Central memory CD8-positive, alpha-beta T cell (primary cell): ENCODE results near the gene HABP4.
A peak's percentile ranks its signal among the peaks of the same experiment; 100 is the strongest.

Source experiments
- ATAC-seq: fragments of 150-1000 bp; cut with Tn5 transposase; replicated peaks from 2 replicates; pipeline ENCODE4 v1.10.0; 2022; ENCODE audit warnings: mild to moderate bottlenecking, moderate FRiP score, moderate number of reproducible peaks; ENCODE audit not compliant: poor library complexity, severe bottlenecking; ENCODE audit errors: extremely low read depth
- DNase-seq, 2 donors: peaks; one replicate each; pipeline ENCODE4 v3.0.0; 2021; ENCODE audit warnings: low spot score in 2 of 2
- H3K27ac Mint-ChIP-seq: one replicate; pipeline ENCODE4 v1.8.0; 2022; ENCODE audit warnings: low read depth, mild to moderate bottlenecking, moderate library complexity, mixed read lengths
- H3K27me3 Mint-ChIP-seq: one replicate; pipeline ENCODE4 v1.8.0; 2022; ENCODE audit warnings: mixed read lengths
- H3K36me3 Mint-ChIP-seq: one replicate; pipeline ENCODE4 v1.8.0; 2022; ENCODE audit warnings: mild to moderate bottlenecking, moderate library complexity, mixed read lengths; ENCODE audit not compliant: insufficient read depth
- H3K4me1 Mint-ChIP-seq: one replicate; pipeline ENCODE4 v1.8.0; 2022; ENCODE audit warnings: mixed read lengths
- H3K4me3 Mint-ChIP-seq: one replicate; pipeline ENCODE4 v1.8.0; 2022; ENCODE audit warnings: mild to moderate bottlenecking, moderate library complexity, mixed read lengths
- H3K9me3 Mint-ChIP-seq: one replicate; pipeline ENCODE4 v1.8.0; 2022; ENCODE audit warnings: mixed read lengths

HABP4 gene, protein sequence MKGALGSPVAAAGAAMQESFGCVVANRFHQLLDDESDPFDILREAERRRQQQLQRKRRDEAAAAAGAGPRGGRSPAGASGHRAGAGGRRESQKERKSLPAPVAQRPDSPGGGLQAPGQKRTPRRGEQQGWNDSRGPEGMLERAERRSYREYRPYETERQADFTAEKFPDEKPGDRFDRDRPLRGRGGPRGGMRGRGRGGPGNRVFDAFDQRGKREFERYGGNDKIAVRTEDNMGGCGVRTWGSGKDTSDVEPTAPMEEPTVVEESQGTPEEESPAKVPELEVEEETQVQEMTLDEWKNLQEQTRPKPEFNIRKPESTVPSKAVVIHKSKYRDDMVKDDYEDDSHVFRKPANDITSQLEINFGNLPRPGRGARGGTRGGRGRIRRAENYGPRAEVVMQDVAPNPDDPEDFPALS

DNA sequence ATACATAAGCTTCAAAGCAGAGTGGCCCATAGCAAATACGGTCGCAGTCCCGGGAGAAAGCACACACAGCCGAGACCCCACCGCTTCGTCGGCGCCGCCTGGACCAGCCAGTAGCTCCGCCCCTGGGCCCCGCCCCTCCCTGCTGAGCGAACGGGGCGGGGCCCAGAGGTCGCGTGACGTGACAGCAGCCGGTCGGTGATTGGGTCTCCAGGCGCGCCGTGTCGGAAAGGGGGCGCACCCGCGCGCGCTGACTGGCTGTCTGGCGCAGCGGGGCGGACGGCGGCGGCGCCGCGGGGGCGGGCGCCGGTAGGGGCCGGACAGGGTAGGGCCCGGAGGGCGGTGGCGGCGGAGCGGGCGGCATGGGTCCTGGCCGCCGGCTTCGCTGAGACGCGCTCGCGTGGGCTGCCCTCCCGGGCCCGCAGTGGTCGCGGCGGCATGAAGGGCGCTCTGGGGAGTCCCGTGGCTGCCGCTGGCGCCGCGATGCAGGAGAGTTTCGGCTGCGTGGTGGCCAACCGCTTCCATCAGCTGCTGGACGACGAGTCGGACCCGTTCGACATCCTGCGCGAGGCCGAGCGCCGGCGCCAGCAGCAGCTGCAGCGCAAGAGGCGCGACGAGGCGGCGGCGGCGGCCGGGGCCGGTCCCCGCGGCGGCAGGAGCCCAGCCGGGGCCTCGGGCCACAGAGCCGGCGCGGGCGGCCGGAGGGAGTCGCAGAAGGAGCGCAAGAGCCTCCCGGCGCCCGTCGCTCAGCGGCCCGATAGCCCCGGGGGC lies at the start of gene HABP4:
Gene HABP4, plus strand, starts transcription at position 325 of the 768 bp plus-strand sequence. Its CDS starts 111 bp downstream, at position 436.
- peaks cover 8% of the 10 kb centered on the region for H3K36me3 Mint-ChIP-seq
- ATAC-seq (peak; percentile 94), DNase-seq (peak; percentile 89 to 92)
- H3K27me3 Mint-ChIP-seq: no peaks in the 10 kb centered on the region
- peaks cover 24% of the 10 kb centered on the region for H3K4me1 Mint-ChIP-seq
- no peaks in the 10 kb centered on the region for H3K9me3 Mint-ChIP-seq
- H3K4me3 Mint-ChIP-seq: peak within 1 kb of the TSS; percentile 84
- H3K27ac Mint-ChIP-seq: peak within 1 kb of the TSS; percentile 41

DNA sequence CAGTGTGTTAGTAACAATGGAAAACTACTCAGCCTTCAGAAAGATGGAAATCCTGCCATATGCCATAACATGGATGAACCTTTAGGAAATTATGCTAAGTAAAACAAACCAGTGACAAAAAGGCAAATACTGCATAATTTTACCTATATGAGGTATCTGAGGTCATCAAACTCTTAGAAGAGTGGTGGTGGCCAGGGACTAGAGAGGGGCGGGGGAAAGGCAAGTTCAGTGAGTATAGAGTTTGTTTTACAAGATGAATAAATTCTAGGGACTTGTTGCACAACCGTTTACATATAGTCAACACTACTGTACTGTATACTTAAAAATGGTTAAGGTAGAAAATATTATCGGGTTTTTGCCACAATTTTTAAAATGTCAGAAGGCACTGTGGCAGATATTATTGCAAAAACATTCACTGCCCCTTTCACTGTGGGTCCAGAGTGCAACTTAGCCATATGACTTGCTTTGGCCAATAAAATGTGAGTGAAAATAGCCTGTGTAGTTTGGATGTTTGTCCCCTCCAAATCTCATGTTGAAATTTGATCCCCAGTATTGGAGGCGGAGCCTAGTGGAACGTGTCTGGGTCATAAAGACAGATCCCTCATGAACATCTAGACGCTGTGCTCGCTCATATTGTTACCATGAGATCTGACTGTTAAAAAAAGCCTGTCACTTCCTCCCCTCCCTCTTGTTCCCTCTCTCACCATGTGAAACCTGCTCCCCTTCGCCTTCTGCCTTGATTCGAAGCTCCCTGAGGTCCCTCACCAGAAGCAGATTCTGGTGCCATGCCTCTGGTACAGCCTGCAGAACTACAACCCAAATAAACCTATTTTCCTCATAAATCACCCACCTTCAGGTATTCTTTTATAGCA lies 41.3 kb upstream of the HABP4 start:
- no peak for ATAC-seq
- H3K4me3 Mint-ChIP-seq: no peak overlapping the region
- H3K4me1 Mint-ChIP-seq: peaks cover 30% of the 10 kb centered on the region

DNA sequence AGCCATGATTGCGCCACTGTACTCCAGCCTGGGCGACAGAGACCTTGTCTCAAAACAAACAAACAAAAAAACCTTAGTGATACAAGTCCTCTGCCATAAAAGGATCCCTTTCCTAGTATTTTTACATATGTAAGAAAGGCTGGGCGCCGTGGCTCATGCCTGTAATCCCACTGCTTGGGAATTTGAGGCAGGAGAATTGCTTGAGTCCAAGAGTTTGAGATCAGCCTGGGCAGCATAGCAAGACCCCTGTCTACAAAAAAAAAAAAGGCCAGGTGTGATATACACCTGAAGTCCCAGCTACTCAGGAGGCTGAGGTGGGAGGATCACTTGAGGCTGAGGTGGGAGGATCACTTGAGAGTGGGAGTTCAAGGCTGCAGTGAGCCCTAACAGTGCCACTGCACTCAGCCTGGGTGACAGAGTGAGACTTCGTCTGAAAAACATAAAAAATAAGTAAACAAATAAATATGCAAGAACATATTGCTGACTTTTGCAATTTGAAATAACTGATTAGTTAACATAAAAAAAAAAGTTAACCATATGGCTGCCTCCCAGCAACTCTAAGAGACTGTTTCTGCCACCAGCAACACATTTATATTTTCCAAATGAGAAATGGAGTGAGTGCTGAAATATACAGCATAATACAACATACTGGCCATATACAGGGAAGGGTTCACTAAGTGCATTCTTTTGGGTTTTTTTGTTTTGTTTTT lies 38.7 kb upstream of the HABP4 start:
- H3K27ac Mint-ChIP-seq: no peak overlapping the region
- no peaks in the 10 kb centered on the region for H3K27me3 Mint-ChIP-seq
- DNase-seq (no peak), ATAC-seq (no peak)
- H3K36me3 Mint-ChIP-seq: peaks cover 3% of the 10 kb centered on the region
- peaks cover 36% of the 10 kb centered on the region for H3K4me1 Mint-ChIP-seq
- no peaks in the 10 kb centered on the region for H3K9me3 Mint-ChIP-seq
- H3K4me3 Mint-ChIP-seq: no peak overlapping the region

More for the DNA sequence above, 41.3 kb upstream of the HABP4 start:
- DNase-seq: no peak
- Mint-ChIP-seq H3K27me3 (no peaks in the 10 kb centered on the region), H3K27ac (peak overlapping the region; percentile 47), H3K9me3 (no peaks in the 10 kb centered on the region), H3K36me3 (peaks cover 1% of the 10 kb centered on the region)

DNA sequence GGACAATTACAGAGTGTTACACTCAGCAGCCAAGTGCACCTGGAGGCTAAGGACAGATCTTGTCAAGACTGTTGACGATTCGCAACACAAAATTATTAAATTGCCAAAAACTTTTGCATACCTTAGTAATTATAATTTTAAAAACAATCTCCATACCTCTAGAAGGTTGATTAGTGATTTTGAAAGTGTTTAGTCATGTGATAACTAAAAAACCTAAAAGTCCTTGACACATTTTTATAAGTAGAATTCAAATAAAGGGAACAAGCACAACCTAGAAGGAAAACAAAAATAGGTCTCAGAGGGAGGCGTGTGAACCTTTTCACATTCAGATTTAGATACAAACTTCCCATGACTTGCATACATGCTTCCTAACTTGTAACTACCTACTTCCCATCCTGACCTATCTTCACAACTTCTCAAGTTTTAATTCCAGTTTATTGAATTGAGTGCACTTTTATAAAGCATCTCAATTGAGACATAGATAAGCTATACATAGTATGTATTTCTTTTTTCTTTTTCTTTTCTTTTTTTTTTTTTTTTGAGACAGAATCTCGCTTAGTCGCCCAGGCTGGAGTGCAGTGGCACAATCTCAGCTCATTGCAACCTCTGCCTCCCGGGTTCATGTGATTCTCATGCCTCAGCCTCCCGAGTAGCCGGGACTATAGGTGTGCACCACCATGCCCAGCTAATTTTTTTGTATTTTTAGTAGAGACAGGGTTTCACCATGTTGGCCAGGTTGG lies 37.6 kb upstream of the HABP4 start:
- Mint-ChIP-seq H3K9me3 (no peaks in the 10 kb centered on the region), H3K27ac (no peak overlapping the region), H3K4me1 (peaks cover 39% of the 10 kb centered on the region), H3K36me3 (peaks cover 10% of the 10 kb centered on the region), H3K4me3 (peak overlapping the region; percentile 67), H3K27me3 (no peaks in the 10 kb centered on the region)
- ATAC-seq (no peak), DNase-seq (no peak)

DNA sequence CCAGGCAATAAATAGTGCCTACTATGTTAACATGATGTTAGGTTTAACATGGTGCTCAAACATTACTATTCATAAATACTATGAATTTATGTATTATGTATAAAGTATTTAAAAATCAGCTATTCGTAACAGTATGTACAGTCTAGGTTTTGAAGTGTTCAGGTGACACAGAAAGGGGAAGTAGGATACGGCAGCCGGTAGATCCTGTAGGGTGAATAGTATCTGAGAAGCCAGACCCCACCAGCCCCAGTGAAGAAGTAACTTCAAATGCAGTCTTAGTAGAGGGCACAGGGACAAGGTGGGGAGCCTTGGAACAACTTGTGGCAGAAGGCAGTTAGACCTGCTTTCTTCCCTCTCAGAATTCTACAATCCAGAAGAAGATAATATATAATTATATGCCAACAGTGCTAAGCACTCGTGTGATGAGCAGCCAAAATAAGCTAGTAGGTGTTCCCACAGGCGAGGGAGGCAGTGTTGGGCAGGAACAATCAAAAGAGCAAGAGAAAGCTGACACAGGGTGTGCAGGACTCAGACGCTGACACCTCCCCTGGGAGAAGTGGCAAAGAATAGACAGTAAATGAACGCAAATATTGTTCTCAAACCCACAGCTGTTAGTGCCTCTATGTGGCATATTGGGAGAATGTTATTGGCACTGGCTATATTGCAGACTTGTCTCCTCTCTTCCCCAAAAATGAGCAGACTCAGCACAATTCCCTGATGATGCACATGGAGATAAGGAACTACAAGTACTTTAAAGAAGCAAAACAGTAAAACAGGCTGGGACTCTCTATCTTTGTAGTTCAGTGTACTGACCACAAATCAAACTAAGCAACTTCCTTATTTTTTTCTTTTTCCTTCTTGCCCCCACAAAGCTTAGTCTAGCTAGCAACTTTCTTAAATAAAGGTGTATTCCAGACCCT lies 36.4 kb upstream of the HABP4 start:
- H3K36me3 Mint-ChIP-seq: peaks cover 16% of the 10 kb centered on the region
- no peaks in the 10 kb centered on the region for H3K9me3 Mint-ChIP-seq
- H3K4me3 Mint-ChIP-seq: peak overlapping the region; percentile 67
- DNase-seq (no peak), ATAC-seq (no peak)
- peak overlapping the region; percentile 80 for H3K27ac Mint-ChIP-seq
- peaks cover 33% of the 10 kb centered on the region for H3K4me1 Mint-ChIP-seq
- H3K27me3 Mint-ChIP-seq: no peaks in the 10 kb centered on the region

DNA sequence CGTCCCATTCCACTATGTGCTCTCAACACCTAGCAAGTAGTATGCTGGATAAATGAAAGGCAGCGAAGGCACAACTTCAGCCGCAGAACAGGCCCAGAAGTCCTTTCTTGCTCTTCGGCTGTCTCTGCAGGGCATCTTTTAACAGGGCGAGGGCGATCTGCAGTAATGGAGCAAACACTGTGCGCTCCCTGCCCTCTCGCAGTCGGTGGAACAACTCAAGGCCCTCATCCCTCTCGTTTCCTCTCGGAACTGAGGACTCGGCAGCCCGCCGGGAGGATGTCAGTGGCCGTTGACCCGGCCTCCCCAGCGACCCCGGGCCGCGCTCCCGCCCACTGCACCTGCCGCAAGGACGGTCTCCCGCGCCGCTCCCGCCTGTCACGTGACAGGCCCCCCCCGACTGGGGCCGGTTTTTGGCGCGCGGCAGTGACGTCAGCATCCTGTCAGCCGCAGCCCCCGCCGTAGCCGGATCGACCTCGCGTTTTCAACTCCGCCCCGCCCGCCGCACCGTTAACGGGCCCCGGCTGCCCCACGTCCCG lies 32.9 kb upstream of the HABP4 start:
- H3K27me3 Mint-ChIP-seq: no peaks in the 10 kb centered on the region
- H3K4me3 Mint-ChIP-seq: peak overlapping the region; percentile 89
- peaks cover 33% of the 10 kb centered on the region for H3K4me1 Mint-ChIP-seq
- H3K36me3 Mint-ChIP-seq: peaks cover 18% of the 10 kb centered on the region
- H3K9me3 Mint-ChIP-seq: no peaks in the 10 kb centered on the region
- H3K27ac Mint-ChIP-seq: peak overlapping the region; percentile 85
- peak; percentile 78 to 84 for DNase-seq
- ATAC-seq: peak; percentile 33

DNA sequence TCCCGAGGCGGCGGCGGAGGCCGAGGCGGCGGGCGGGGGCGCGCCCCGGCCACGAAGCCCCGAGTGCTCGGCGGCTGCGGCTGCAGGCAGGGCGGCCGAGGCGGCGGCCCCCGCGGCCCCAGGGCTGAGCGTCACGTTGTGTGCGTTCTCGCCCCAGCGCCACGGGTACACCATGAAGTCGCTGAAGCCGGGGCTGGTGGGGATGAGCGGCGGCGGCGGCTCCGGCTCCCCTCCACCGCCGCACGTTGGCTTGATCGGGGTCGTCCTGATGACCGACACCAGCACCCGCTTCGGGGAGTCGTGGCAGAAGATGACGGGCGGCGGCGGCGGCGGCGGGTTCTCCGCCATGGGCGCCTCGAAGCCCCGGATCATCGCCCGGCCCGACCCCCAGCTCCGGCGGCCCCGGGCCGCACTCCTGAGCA lies 32.3 kb upstream of the HABP4 start:
- DNase-seq: peak in 1 of 2 donors; percentile 42
- Mint-ChIP-seq H3K4me1 (peaks cover 32% of the 10 kb centered on the region), H3K27me3 (no peaks in the 10 kb centered on the region), H3K36me3 (peaks cover 17% of the 10 kb centered on the region), H3K4me3 (peak overlapping the region; percentile 89), H3K27ac (peak overlapping the region; percentile 85), H3K9me3 (no peaks in the 10 kb centered on the region)
- peak; percentile 16 for ATAC-seq

DNA sequence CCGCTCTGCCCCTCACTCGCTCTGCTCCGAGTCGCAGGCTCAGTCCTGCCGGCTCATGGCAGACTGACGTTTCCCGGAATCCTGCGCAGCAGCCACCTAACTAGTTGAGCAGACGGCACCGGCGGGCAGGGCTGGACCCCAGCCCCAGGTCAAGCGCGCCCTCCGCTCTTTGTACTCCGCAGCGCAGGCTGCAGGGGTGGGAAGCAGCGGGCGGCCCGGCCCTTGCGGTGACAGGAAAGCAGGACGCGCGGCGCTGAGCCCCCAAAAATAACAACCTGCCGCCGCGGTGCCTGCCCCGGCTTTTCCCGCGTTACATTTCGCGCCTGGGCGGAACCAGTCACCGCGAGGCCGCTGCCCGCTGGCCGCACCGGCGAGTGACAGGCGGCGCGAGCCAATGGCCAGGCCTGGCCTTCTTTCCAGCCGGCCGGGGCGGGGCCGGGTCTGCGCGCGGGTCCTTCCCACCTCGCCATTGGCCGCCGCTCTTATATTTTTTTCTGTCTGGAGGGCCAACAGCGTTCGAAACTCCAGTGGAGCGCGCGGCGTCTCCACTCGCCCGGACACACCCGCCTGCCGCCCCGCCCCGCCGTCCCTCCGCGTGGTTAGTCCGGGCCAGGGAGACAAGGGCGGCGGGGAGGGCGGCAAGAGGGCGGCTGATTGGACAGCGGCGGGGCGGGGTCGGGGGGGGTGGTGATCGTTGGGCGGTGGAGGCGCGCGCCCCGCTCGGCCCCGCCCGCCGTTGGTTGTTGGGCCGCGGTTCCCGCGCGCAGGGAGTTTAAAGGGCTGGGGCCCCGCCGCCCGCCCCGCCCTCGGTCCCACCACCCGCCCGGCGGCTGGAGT lies 31.7 kb upstream of the HABP4 start, which contains the start of gene ZNF367:
Gene ZNF367, minus strand, starts transcription at position 288 of the 837 bp plus-strand sequence. CDS start 338 bp downstream, outside the sequence.
- peaks cover 17% of the 10 kb centered on the region for H3K36me3 Mint-ChIP-seq
- peaks cover 27% of the 10 kb centered on the region for H3K4me1 Mint-ChIP-seq
- ATAC-seq: peak; percentile 63
- no peaks in the 10 kb centered on the region for H3K27me3 Mint-ChIP-seq
- peak within 1 kb of the TSS; percentile 85 for H3K27ac Mint-ChIP-seq
- peak; percentile 70 to 78 for DNase-seq
- H3K9me3 Mint-ChIP-seq: no peaks in the 10 kb centered on the region
- H3K4me3 Mint-ChIP-seq: peak within 1 kb of the TSS; percentile 89

DNA sequence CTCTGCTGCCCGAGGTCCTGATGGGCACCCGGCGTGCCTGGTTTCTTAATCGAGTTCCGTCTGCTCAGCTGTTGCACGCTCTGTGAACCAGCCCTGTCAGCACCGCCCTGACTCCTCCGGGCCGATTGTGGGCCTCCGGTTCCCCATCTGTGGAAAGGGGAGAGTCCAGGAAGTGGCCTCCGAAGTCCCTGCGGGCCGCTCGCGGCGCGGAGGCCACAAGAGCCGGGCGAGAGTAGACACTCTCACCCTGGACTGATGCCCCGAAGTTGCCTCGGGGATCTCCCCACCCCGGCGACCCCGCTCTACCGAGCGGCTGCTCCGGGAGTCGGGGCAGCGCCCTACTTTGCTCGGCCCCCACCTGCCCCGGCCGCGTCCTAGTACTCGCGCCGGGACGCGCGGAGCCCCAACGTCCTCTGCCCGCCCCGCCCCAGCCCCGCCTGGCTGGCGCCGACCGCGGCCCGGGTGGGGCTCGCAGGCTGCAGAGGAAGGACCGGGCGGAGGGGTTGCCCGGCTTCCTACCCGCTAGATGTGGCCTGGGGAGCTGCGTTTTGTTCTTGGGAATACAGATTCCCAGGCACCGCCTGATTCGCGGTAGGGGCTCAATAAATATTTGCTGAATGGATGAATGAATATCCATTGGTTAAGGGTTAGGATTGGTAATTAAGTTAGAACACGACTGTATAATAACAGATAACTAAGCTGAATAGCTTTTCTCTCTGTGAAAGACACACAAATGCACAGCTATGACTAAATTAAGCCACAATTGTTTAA lies 30.9 kb upstream of the HABP4 start:
- H3K27me3 Mint-ChIP-seq: no peaks in the 10 kb centered on the region
- H3K36me3 Mint-ChIP-seq: peaks cover 17% of the 10 kb centered on the region
- peak overlapping the region; percentile 85 for H3K27ac Mint-ChIP-seq
- peaks cover 24% of the 10 kb centered on the region for H3K4me1 Mint-ChIP-seq
- H3K4me3 Mint-ChIP-seq: peak overlapping the region; percentile 89
- H3K9me3 Mint-ChIP-seq: no peaks in the 10 kb centered on the region
- DNase-seq (peak; percentile 20 to 46), ATAC-seq (peak; percentile 17)
